Prostate gland (tissue), 2 donors: ENCODE measurements around the gene PITX3. TPM values are rescaled to one million over a fixed set of nuclear protein-coding genes. Genes with fewer than 3 reads are reported as not detected.
A peak's percentile ranks its signal among the peaks of the same experiment; 100 is the strongest.

Source experiments
- DNase-seq: peaks from one replicate; pipeline ENCODE4 v3.0.0-alpha.2; 2019; ENCODE audit warnings: low spot score
- H3K27ac ChIP-seq, 2 donors: fragments of 200-600 bp; sonication (generic); 2 replicates each; pipeline ENCODE4 v1.5.1; 2017 to 2019
- H3K27me3 ChIP-seq: fragments of 200-600 bp; sonication (generic); replicated peaks from 2 replicates; pipeline ENCODE4 v1.5.1; 2019; ENCODE audit not compliant: insufficient read depth
- H3K36me3 ChIP-seq, 2 donors: fragments of 200-600 bp; sonication (generic); 1 replicate in 1 of 2; 2 replicates in 1 of 2; pipeline versions ENCODE4 v1.5.1 to v1.8.1; 2017 to 2019
- H3K4me1 ChIP-seq: fragments of 200-600 bp; sonication (generic); replicated peaks from 2 replicates; pipeline ENCODE4 v1.5.1; 2019
- H3K4me3 ChIP-seq, 2 donors: fragments of 200-600 bp; sonication (generic); 2 replicates each; pipeline ENCODE4 v1.5.1; 2017 to 2019
- H3K9me3 ChIP-seq: fragments of 200-600 bp; sonication (generic); 2 replicates; pipeline ENCODE4 v1.5.1; 2017
- POLR2A ChIP-seq: fragments of 450-650 bp; IDR thresholded peaks from one replicate; pipeline ENCODE4 v1.6.1; 2016; ENCODE audit warnings: antibody characterized with exemption, mild to moderate bottlenecking
- POLR2AphosphoS5 ChIP-seq: sonication (generic); formaldehyde crosslinking; IDR thresholded peaks from one replicate; pipeline ENCODE4 v1.6.1; 2017; ENCODE audit warnings: antibody characterized with exemption
- WGBS: methylation state at CpG from one replicate; pipeline ENCODE4 v1.1.5; 2018; 5-methylcytosine and 5-hydroxymethylcytosine counted together
- intact Hi-C: fragments of 100-400 bp; cut with DNase I; formaldehyde crosslinking; loops from one replicate; pipeline ENCODE4 v1.14.2; 2022
- total RNA-seq, 2 donors: library from RNA; depleted of rRNA; stranded (reverse); fragments of >200 nt; gene quantifications; one replicate each; pipeline ENCODE4 v1.1.0, GENCODE V29; 2016
- TF ChIP-seq, protein P1 (sequence below), 4 experiments: fragments of 200-600 bp in 2 of 4; fragments of 450-650 bp in 2 of 4; sonication (generic) in 2 of 4; IDR thresholded peaks; 1 replicate in 3 of 4; 2 replicates in 1 of 4; pipeline ENCODE4 v1.5.1; 2016 to 2019; ENCODE audit warnings: antibody characterized with exemption in 4 of 4, mild to moderate bottlenecking in 2 of 4, moderate library complexity in 2 of 4

The PITX3 gene
- total RNA-seq, 2 donors from 2014 or later, result not detected

DNA sequence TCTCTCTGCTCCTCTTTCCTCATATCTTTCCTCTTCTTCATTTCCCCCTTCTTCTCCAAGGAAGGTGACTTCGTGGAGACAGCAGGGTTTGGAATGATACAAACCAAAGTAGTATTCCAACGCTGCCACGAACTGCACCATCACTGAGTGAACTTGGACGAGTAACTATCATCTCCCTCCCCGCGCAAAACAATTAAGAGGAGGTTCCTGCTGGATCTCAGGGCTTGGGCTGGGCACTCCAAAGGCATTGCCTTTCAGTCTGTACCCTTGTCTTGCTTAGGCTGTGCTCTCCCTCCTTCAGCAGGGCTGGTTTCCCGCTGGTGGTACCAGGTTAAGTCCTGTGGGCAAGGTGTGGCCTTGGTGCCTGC, 790 bp upstream of the PITX3 start:
- TF ChIP-seq POLR2A (no peak), POLR2AphosphoS5 (no peak)
- TF ChIP-seq, protein P1, sequence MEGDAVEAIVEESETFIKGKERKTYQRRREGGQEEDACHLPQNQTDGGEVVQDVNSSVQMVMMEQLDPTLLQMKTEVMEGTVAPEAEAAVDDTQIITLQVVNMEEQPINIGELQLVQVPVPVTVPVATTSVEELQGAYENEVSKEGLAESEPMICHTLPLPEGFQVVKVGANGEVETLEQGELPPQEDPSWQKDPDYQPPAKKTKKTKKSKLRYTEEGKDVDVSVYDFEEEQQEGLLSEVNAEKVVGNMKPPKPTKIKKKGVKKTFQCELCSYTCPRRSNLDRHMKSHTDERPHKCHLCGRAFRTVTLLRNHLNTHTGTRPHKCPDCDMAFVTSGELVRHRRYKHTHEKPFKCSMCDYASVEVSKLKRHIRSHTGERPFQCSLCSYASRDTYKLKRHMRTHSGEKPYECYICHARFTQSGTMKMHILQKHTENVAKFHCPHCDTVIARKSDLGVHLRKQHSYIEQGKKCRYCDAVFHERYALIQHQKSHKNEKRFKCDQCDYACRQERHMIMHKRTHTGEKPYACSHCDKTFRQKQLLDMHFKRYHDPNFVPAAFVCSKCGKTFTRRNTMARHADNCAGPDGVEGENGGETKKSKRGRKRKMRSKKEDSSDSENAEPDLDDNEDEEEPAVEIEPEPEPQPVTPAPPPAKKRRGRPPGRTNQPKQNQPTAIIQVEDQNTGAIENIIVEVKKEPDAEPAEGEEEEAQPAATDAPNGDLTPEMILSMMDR (IDR thresholded peaks at IDR 0.05), result no peak
- H3K4me1 ChIP-seq, result peaks cover 11% of the 10 kb centered on the region
- H3K27me3 ChIP-seq, result no peaks in the 10 kb centered on the region
- intact Hi-C loops, result loop anchor here (5.0 kb wide), 1 partner anchor 155 kb away; the partner anchor contains the start of gene NFKB2
- H3K27ac ChIP-seq, result no peak overlapping the region
- 23% methylated on average over 7 of the region's 7 CpGs for WGBS
- no peaks in the 10 kb centered on the region for H3K9me3 ChIP-seq
- DNase-seq, result no peak
- H3K36me3 ChIP-seq, result no peaks in the 10 kb centered on the region
- peak overlapping the region; percentile 36 to 49 for H3K4me3 ChIP-seq

DNA sequence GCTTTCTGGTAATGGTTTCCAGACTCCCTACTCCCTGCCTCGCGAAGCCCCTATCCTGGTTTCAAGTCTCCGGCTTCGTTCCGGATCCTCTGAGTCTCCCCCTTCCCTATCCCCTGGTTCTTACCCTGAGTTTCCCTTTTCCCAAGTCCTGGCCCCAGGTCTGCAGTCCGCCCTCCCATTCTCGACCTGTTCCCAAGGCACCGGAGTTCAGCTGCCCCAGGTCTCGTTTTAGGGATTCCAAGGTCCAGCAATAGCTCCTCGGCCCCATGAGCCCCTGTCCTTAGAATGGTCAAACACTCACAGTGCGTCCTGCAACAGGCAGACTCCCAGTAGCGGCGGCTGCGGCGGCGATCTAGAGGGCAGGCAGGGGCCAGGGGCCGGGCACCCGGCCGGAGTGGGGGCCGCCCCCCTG, 274 bp downstream of the PITX3 start:
- no peaks in the 10 kb centered on the region for H3K9me3 ChIP-seq
- H3K27me3 ChIP-seq, result no peaks in the 10 kb centered on the region
- TF ChIP-seq, protein P1 (IDR thresholded peaks at IDR 0.05), result no peak
- TF ChIP-seq POLR2A (no peak), POLR2AphosphoS5 (no peak)
- peak overlapping the region; percentile 36 to 49 for H3K4me3 ChIP-seq
- H3K27ac ChIP-seq, result no peak overlapping the region
- 4% methylated on average over 16 of the region's 20 CpGs for WGBS
- no peak for DNase-seq
- H3K4me1 ChIP-seq, result peaks cover 6% of the 10 kb centered on the region
- no peaks in the 10 kb centered on the region for H3K36me3 ChIP-seq
- intact Hi-C loops, result loop anchor here (5.0 kb wide), 1 partner anchor 156 kb away; the partner anchor contains the start of gene NFKB2

DNA sequence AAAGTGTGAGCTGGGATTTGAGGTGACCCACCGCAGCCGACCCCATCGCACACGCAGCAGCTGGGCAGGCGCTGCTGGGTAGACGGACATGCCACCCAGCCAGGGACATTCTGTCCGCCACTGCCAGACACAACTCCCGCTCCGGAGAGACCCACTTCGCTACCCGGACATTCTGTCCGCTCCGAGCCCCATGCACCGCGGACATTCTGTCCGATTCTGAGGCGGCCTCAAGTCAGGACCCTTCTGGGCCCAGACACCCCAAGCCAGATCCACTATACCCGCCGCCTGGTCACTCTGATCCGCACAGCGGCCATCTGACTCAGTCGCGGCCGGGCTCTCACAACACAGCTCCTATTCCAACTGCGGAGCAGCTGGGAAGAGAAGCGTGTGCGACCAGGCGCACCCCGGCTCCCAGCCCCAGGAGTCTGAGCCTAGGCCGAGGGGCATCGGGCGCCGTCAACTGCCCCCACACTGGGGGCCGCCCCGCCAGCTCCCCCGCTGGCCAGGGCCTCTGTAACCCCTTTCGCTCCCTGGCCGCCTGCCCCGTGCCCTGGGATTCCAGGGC, 763 bp downstream of the PITX3 start:
- DNase-seq, result no peak
- H3K36me3 ChIP-seq, result no peaks in the 10 kb centered on the region
- 22% methylated on average over 29 of the region's 39 CpGs for WGBS
- peaks cover 6% of the 10 kb centered on the region for H3K4me1 ChIP-seq
- no peaks in the 10 kb centered on the region for H3K27me3 ChIP-seq
- H3K27ac ChIP-seq, result no peak overlapping the region
- H3K4me3 ChIP-seq, result peak overlapping the region; percentile 36 to 49
- TF ChIP-seq, protein P1 (IDR thresholded peaks at IDR 0.05), result no peak
- TF ChIP-seq POLR2AphosphoS5 (no peak), POLR2A (no peak)
- no peaks in the 10 kb centered on the region for H3K9me3 ChIP-seq
- intact Hi-C loops, result loop anchor here (5.0 kb wide), 1 partner anchor 157 kb away; the partner anchor contains the start of gene NFKB2

DNA sequence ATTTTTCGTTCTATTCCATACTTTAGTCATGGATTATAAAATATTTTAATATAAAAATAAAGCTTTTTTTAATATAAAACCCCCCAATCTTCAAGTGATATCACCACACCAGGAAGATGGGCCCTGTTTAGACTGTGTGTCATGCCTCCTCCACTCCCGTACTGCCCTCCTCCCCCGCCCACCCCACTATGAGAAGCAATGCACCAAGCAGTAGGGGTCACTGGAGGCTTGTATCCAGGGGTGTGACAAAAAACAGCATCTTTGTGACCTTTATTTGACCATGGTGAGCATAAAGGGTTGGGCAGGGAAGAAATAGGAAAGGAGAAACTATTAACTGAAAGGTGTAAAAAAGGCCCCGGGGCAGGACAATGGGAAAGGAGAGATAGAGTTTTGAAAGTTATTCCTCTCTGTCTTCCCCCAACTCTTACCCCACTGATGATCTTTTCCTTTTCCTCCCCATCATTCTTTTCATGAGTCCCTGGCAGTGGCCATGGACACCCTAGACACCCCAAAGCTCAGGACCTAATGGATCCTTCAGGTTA, 3.5 kb downstream of the PITX3 start:
- 85% methylated on average over 4 of the region's 4 CpGs for whole genome bisulfite sequencing
- Histone ChIP-seq H3K36me3 (no peaks in the 10 kb centered on the region), H3K27ac (no peak overlapping the region), H3K4me3 (no peak overlapping the region), H3K4me1 (peaks cover 6% of the 10 kb centered on the region), H3K9me3 (no peaks in the 10 kb centered on the region), H3K27me3 (no peaks in the 10 kb centered on the region)
- no peak for DNase-seq
- TF ChIP-seq POLR2AphosphoS5, result no peak
- TF ChIP-seq POLR2A, result no peak
- TF ChIP-seq, protein P1 (IDR thresholded peaks at IDR 0.05), result no peak
- intact Hi-C loops, result loop anchor here (10.0 kb wide), 1 partner anchor 347 kb away; no protein-coding TSS in a partner anchor

DNA sequence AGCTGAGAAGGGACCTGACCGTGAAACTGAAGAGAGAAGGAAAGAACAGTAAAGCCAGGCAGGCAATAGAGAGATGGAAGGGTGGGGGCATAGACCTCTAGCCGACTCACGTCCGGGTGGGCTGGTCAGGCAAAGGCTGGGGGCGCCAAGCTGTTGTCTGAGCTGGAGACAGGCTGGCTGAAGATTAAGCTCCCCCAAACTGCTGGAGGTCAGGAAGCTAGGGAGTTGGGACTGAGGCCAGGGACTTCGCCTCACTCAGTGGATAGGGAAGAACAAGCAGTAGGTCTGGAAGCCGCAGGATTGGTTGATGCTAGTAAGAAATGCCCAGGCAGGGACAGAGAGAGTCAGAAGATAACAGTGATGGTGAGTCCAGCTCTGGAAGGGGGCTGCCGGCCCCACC, 5.3 kb downstream of the PITX3 start:
- WGBS, result 55% methylated on average over 8 of the region's 8 CpGs
- no peaks in the 10 kb centered on the region for H3K27me3 ChIP-seq
- peaks cover 5% of the 10 kb centered on the region for H3K4me1 ChIP-seq
- TF ChIP-seq POLR2A, result no peak
- TF ChIP-seq POLR2AphosphoS5, result no peak
- TF ChIP-seq, protein P1 (IDR thresholded peaks at IDR 0.05), result no peak
- intact Hi-C loops, result loop anchor here (10.0 kb wide), 1 partner anchor 349 kb away; no protein-coding TSS in a partner anchor
- H3K27ac ChIP-seq, result no peak overlapping the region
- H3K36me3 ChIP-seq, result no peaks in the 10 kb centered on the region
- no peaks in the 10 kb centered on the region for H3K9me3 ChIP-seq
- no peak overlapping the region for H3K4me3 ChIP-seq
- DNase-seq, result no peak
